GM12878 (cell line): ENCODE measurements around the gene PERM1.
A peak's percentile ranks its signal among the peaks of the same experiment; 100 is the strongest.

ENCODE experiments used
- BACH1 ChIP-seq: fragments of 450-650 bp; IDR thresholded peaks from 2 replicates; pipeline ENCODE4 v1.6.1; 2017; ENCODE audit warnings: mild to moderate bottlenecking, borderline replicate concordance
- CBFB ChIP-seq: IDR thresholded peaks from 2 replicates; pipeline ENCODE4 v1.6.1; 2016; ENCODE audit warnings: antibody characterized with exemption, low read depth
- CTCF ChIP-seq, 3 experiments: IDR thresholded peaks in 2 of 3; conservative IDR thresholded peaks in 1 of 3; 2 replicates each; pipeline ENCODE4 v1.5.1; 2011; ENCODE audit warnings: low read depth in 3 of 3, low read length in 3 of 3, mild to moderate bottlenecking in 3 of 3, control low read depth in 2 of 3, moderate library complexity in 2 of 3, inconsistent platforms in 1 of 3, mixed read lengths in 1 of 3; ENCODE audit not compliant: control insufficient read depth in 2 of 3, insufficient read depth in 1 of 3; ENCODE audit errors: extremely low read depth in 1 of 3
- JUNB ChIP-seq: IDR thresholded peaks from 2 replicates; pipeline ENCODE4 v1.6.1; 2016; ENCODE audit warnings: antibody characterized with exemption, mild to moderate bottlenecking
- MAX ChIP-seq: IDR thresholded peaks from 2 replicates; pipeline ENCODE4 v1.6.1; 2012; ENCODE audit warnings: low read depth, low read length, improper control_type of control experiment
- NFYB ChIP-seq: IDR thresholded peaks from 2 replicates; pipeline ENCODE4 v1.6.1; 2011; ENCODE audit warnings: low read depth, mild to moderate bottlenecking, low read length, improper control_type of control experiment, moderate library complexity; ENCODE audit not compliant: insufficient read depth
- POLR2AphosphoS5 ChIP-seq: IDR thresholded peaks from 2 replicates; pipeline ENCODE4 v1.6.1; 2011; ENCODE audit warnings: mild to moderate bottlenecking, low read length, inconsistent platforms
- SIN3A ChIP-seq: IDR thresholded peaks from 2 replicates; pipeline ENCODE4 v1.6.1; 2012; ENCODE audit warnings: low read depth, low read length, improper control_type of control experiment
- SUZ12 ChIP-seq: fragments of 200-600 bp; sonication (generic); IDR thresholded peaks from one replicate; pipeline ENCODE4 v1.6.1; 2018; ENCODE audit warnings: antibody characterized with exemption, mild to moderate bottlenecking; ENCODE audit not compliant: unreplicated experiment

DNA sequence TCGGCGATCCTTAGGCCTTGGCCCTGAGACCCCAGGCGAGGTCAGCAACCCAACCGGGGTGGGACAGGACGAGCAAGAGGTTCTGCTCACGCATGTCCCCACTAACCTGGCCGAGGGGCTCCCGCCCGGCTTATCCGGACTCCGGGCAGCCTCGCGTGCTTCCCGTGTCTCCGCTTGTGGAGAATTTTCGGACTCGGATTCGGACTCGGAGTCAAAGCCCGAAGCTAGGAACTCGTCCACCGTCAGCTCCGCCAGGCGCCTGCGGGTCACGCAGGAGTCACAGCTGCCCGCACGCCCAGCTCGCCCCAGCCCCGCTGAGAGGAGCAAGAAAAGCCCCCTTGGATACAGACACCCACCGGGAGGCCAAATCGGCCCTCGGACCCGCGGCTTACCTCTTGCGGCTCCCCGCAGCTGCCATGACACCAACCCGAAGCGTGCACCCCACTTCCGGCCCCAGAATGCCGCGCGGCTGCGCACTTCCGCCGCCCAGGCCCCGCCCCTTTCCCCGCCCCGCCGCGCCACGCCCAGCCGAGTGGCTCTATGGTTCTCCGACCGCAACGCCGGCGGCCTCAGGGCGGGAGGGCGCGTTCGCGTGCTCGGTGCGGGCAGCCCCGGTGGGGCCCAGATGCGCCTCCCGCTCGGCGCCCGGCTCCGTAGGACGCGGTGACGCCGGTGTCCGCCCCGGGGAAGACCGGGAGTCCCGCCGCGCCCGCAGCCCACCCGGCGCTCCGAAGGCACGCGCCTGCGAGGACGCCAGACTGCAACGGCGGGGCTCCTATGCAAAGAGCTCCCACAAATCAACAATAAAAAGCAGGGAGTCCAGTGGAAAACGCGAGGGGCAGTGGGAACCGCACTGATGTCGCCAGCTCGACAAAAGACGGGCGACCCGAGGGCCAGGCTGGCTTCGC, 22.8 kb downstream of the PERM1 start, which contains the start of gene NOC2L:
- no peak for TF ChIP-seq SUZ12
- TF ChIP-seq CTCF (IDR thresholded peaks at IDR 0.05 in 2 of 3, conservative IDR thresholded peaks at IDR 0.05 in 1 of 3; ENCODE audit: control insufficient read depth in 2 of 3, extremely low read depth in 1 of 3, insufficient read depth in 1 of 3, low read depth in 3 of 3, low read length in 3 of 3): no peak
- TF ChIP-seq MAX: peak; percentile 63; the same call in 1 of the 2 replicates
- TF ChIP-seq NFYB: no peak
- TF ChIP-seq JUNB: no peak
- peak; percentile 54; the same call in 1 of the 2 replicates for TF ChIP-seq SIN3A
- TF ChIP-seq BACH1: no peak
- peak; percentile 75 for TF ChIP-seq POLR2AphosphoS5
- TF ChIP-seq CBFB: peak; percentile 73; the same call in 1 of the 2 replicates
